ENCODE measurements around the gene TMEM245. TPM values are rescaled to one million over a fixed set of nuclear protein-coding genes. Genes with fewer than 3 reads are reported as not detected.

The TMEM245 gene
- total and polyA plus RNA-seq, 2 donors (not counting 1 experiment from before 2014, with no cell fraction given): 6.3 to 34.3 TPM

- Histone ChIP-seq H3K27me3 (replicated peaks in 1 of 4; ENCODE audit: control extremely low read depth in 1 of 4, control insufficient read depth in 3 of 4, insufficient read depth in 4 of 4, low read length in 3 of 4) (peaks cover 0 to 16% (median 10%) of the 10 kb centered on the region in 4 experiments), H3K4me1 (ENCODE audit: control insufficient read depth in 2 of 2, insufficient read depth in 2 of 2, low read length in 2 of 2) (peaks cover 14 to 16% of the 10 kb centered on the region in 2 donors), H3K4me2 (replicated peaks; ENCODE audit: low read depth, low read length, poor library complexity, severe bottlenecking) (no peak overlapping the region), H3K36me3 (replicated peaks in 1 of 2; ENCODE audit: control extremely low read depth in 1 of 2, control insufficient read depth in 1 of 2, extremely low read depth in 1 of 2, insufficient read depth in 2 of 2, low read length in 1 of 2) (no peaks in the 10 kb centered on the region), H3K9me3 (ENCODE audit: control extremely low read depth in 1 of 3, control insufficient read depth in 2 of 3, insufficient read depth in 1 of 3, low read length in 2 of 3) (no peaks in the 10 kb centered on the region), H3K79me2 (ENCODE audit: control insufficient read depth, insufficient read depth, low read length) (no peaks in the 10 kb centered on the region), H4K20me1 (ENCODE audit: control insufficient read depth, insufficient read depth, low read length, poor library complexity, severe bottlenecking) (no peaks in the 10 kb centered on the region), H3K27ac (ENCODE audit: low read length in 2 of 2) (no peak overlapping the region), H2AFZ (ENCODE audit: insufficient read depth, low read depth, low read length, poor library complexity, severe bottlenecking) (no peak overlapping the region), H3K9ac (ENCODE audit: low read length) (no peak overlapping the region), H3K4me3 (ENCODE audit: control extremely low read depth in 1 of 5, extremely low read depth in 1 of 5, insufficient read depth in 1 of 5, low read depth in 2 of 5, low read length in 4 of 5) (no peak overlapping the region)
- DNase-seq (no peak), ATAC-seq (ENCODE audit: low read depth) (no peak)
- Mint-ChIP-seq H3K27me3 (peaks cover 10% of the 10 kb centered on the region), H3K27ac (no peak overlapping the region), H3K4me1 (peaks cover 27% of the 10 kb centered on the region), H3K4me3 (peak overlapping the region; percentile 13), H3K9me3 (ENCODE audit: insufficient read depth) (no peaks in the 10 kb centered on the region)
- WGBS (ENCODE audit: insufficient coverage): 0% methylated on average over 1 of the region's 1 CpG
- intact Hi-C loops (cut with micrococcal nuclease): loop anchor here (5.0 to 10.0 kb wide), 4 partner anchors 312 to 1728 kb away; partner anchors contain the start of genes EPB41L4B, RAD23B and TXN
- POLR2A ChIA-PET: no interaction called here
- TF ChIP-seq, protein P1, sequence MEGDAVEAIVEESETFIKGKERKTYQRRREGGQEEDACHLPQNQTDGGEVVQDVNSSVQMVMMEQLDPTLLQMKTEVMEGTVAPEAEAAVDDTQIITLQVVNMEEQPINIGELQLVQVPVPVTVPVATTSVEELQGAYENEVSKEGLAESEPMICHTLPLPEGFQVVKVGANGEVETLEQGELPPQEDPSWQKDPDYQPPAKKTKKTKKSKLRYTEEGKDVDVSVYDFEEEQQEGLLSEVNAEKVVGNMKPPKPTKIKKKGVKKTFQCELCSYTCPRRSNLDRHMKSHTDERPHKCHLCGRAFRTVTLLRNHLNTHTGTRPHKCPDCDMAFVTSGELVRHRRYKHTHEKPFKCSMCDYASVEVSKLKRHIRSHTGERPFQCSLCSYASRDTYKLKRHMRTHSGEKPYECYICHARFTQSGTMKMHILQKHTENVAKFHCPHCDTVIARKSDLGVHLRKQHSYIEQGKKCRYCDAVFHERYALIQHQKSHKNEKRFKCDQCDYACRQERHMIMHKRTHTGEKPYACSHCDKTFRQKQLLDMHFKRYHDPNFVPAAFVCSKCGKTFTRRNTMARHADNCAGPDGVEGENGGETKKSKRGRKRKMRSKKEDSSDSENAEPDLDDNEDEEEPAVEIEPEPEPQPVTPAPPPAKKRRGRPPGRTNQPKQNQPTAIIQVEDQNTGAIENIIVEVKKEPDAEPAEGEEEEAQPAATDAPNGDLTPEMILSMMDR (IDR thresholded peaks at IDR 0.05): no peak
- no peak for TF ChIP-seq EZH2 (IDR thresholded peaks at IDR 0.05; ENCODE audit: borderline replicate concordance, insufficient read depth, low read depth, low read length, poor library complexity, severe bottlenecking)
- CTCF ChIA-PET: interaction anchor here (1.5 to 2.2 kb wide), 2 partner anchors 12 to 57 kb away, joined by 3 to 5 read pairs; no protein-coding TSS in a partner anchor
These were observed 109.0 kb downstream of the TMEM245 start for GRCh38 chr9:109010746-109011145.

DNA sequence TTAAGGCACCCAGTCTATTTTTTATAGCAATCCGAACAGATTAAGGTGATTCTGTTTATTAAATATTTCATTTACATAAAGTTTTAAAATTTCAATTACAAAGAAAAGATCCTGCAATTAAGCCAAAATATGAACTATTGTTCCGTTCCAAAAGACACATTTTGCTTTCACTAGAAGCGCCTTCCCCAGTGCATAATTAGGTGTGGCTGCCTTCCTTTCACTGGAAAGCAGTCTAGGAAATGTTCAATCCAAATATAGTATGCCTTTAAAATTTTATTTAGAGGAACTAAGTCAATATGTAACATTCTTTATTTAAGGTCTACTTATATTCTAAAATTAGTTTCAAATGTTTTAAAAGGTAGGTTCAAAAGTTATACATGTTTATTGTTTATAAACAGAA is 114.1 kb downstream of the TMEM245 start:
- no peak overlapping the region for H3K9ac ChIP-seq (ENCODE audit: low read length)
- H3K4me3 ChIP-seq (ENCODE audit: control extremely low read depth in 1 of 5, extremely low read depth in 1 of 5, insufficient read depth in 1 of 5, low read depth in 2 of 5, low read length in 4 of 5): no peak overlapping the region
- TF ChIP-seq, protein P1 (IDR thresholded peaks at IDR 0.05): no peak
- TF ChIP-seq EZH2 (IDR thresholded peaks at IDR 0.05; ENCODE audit: borderline replicate concordance, insufficient read depth, low read depth, low read length, poor library complexity, severe bottlenecking): no peak
- no peaks in the 10 kb centered on the region for H4K20me1 ChIP-seq (ENCODE audit: control insufficient read depth, insufficient read depth, low read length, poor library complexity, severe bottlenecking)
- H3K4me1 ChIP-seq (ENCODE audit: control insufficient read depth in 2 of 2, insufficient read depth in 2 of 2, low read length in 2 of 2): peaks cover 0 to 1% of the 10 kb centered on the region in 2 donors
- Mint-ChIP-seq H3K4me3 (no peak overlapping the region), H3K4me1 (peaks cover 2% of the 10 kb centered on the region), H3K27ac (no peak overlapping the region), H3K9me3 (ENCODE audit: insufficient read depth) (peaks cover 2% of the 10 kb centered on the region), H3K27me3 (peaks cover 4% of the 10 kb centered on the region)
- ChIA-PET CTCF (no interaction called here), POLR2A (no interaction called here)
- WGBS (ENCODE audit: insufficient coverage): no CpG with 5 or more reads among the region's 3 CpGs
- H3K36me3 ChIP-seq (replicated peaks in 1 of 2; ENCODE audit: control extremely low read depth in 1 of 2, control insufficient read depth in 1 of 2, extremely low read depth in 1 of 2, insufficient read depth in 2 of 2, low read length in 1 of 2): no peaks in the 10 kb centered on the region
- intact Hi-C loops (cut with micrococcal nuclease): no loop called here
- DNase-seq: no peak
- H3K27ac ChIP-seq (ENCODE audit: low read length in 2 of 2): no peak overlapping the region
- peaks cover 6 to 10% (median 7%) of the 10 kb centered on the region in 3 donors for H3K9me3 ChIP-seq (ENCODE audit: control extremely low read depth in 1 of 3, control insufficient read depth in 2 of 3, insufficient read depth in 1 of 3, low read length in 2 of 3)
- H3K79me2 ChIP-seq (ENCODE audit: control insufficient read depth, insufficient read depth, low read length): no peaks in the 10 kb centered on the region
- no peak overlapping the region for H3K4me2 ChIP-seq (replicated peaks; ENCODE audit: low read depth, low read length, poor library complexity, severe bottlenecking)
- no peak for ATAC-seq (ENCODE audit: low read depth)
- H3K27me3 ChIP-seq (replicated peaks in 1 of 4; ENCODE audit: control extremely low read depth in 1 of 4, control insufficient read depth in 3 of 4, insufficient read depth in 4 of 4, low read length in 3 of 4): peaks cover 0 to 6% (median 3%) of the 10 kb centered on the region in 4 experiments
- H2AFZ ChIP-seq (ENCODE audit: insufficient read depth, low read depth, low read length, poor library complexity, severe bottlenecking): no peak overlapping the region
